ENCODE measurements around the gene USP8.

DNA sequence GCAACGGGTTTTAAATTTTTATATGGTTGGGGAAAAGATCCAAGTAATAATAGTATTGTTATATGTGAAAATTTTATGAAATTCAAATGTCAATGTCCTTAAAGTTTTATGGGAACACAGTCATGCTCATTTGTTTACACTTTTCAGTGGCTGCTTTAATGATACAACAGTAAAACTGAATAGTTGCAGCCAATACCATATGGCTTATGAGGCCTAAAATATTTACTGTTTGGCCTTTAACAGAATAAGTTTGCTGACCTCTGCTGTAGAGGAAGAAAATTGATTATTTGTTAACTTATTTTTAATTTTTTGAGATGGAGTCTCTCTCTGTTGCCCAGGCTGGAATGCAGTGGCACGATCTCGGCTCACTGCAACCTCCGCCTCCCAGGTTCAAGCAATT lies 77.6 kb downstream of the USP8 start:
- TF ChIP-seq ISL1 (CRISPR knock-in tag; IDR thresholded peaks at IDR 0.05) (no peak), TOX (CRISPR knock-in tag; IDR thresholded peaks at IDR 0.05; ENCODE audit: borderline replicate concordance) (no peak), CSRNP3 (CRISPR knock-in tag; IDR thresholded peaks at IDR 0.05) (no peak), ESRRG (CRISPR knock-in tag; IDR thresholded peaks at IDR 0.05) (no peak), ARNTL (CRISPR knock-in tag; IDR thresholded peaks at IDR 0.05; ENCODE audit: borderline replicate concordance, low read depth) (no peak), ZNF8 (CRISPR knock-in tag; IDR thresholded peaks at IDR 0.05) (no peak), ZFP30 (CRISPR knock-in tag; IDR thresholded peaks at IDR 0.05) (no peak), CSDC2 (CRISPR knock-in tag; IDR thresholded peaks at IDR 0.05) (no peak), TSHZ2 (CRISPR knock-in tag; IDR thresholded peaks at IDR 0.05) (no peak), ZFP3 (CRISPR knock-in tag; IDR thresholded peaks at IDR 0.05) (no peak), SNAI2 (CRISPR knock-in tag; IDR thresholded peaks at IDR 0.05) (no peak)

All from SK-N-SH treated with all-trans-retinoic acid at 6 μM for 48 hours (cell line).